Spleen (tissue), 11 donors: Measurements from ENCODE around the gene RIPOR3. TPM values are rescaled to one million over a fixed set of nuclear protein-coding genes. Genes with fewer than 3 reads are reported as not detected.
"Not testable (repeated sequence)": the region's sequence is repeated elsewhere in the genome, so short reads cannot be mapped to it uniquely, and the experiment has no call there.

Source experiments
- DNase-seq: peaks from one replicate; pipeline ENCODE4 v3.0.0-alpha.2; 2020
- H3K27ac ChIP-seq, 8 donors: fragments of 200-600 bp; sonication (generic) in 7 of 8; 1 replicate in 4 of 8; 2 replicates in 4 of 8; pipeline versions ENCODE4 v1.5.0 to v1.8.0; 2016 to 2021; ENCODE audit warnings: inconsistent platforms in 4 of 8, mild to moderate bottlenecking in 4 of 8, moderate library complexity in 1 of 8
- H3K27me3 ChIP-seq, 7 donors: fragments of 200-600 bp; sonication (generic) in 6 of 7; replicated peaks in 1 of 7; 1 replicate in 4 of 7; 2 replicates in 3 of 7; pipeline versions ENCODE4 v1.5.0 to v1.8.0; 2016 to 2021; ENCODE audit warnings: inconsistent platforms in 3 of 7, mild to moderate bottlenecking in 1 of 7
- H3K36me3 ChIP-seq, 6 donors: fragments of 200-600 bp; sonication (generic) in 5 of 6; 1 replicate in 4 of 6; 2 replicates in 2 of 6; pipeline versions ENCODE4 v1.5.0 to v1.8.0; 2016 to 2021; ENCODE audit warnings: inconsistent platforms in 2 of 6
- H3K4me1 ChIP-seq, 6 donors: fragments of 200-600 bp; sonication (generic) in 5 of 6; 1 replicate in 3 of 6; 2 replicates in 3 of 6; pipeline versions ENCODE4 v1.5.0 to v1.8.0; 2016 to 2021; ENCODE audit warnings: inconsistent platforms in 3 of 6
- H3K4me3 ChIP-seq, 8 donors: fragments of 200-600 bp; sonication (generic) in 7 of 8; 1 replicate in 4 of 8; 2 replicates in 4 of 8; pipeline versions ENCODE4 v1.5.0 to v1.8.0; 2016 to 2021; ENCODE audit warnings: inconsistent platforms in 4 of 8, mild to moderate bottlenecking in 4 of 8, moderate library complexity in 2 of 8
- H3K9me3 ChIP-seq, 8 donors: fragments of 200-600 bp; sonication (generic) in 7 of 8; 1 replicate in 4 of 8; 2 replicates in 4 of 8; pipeline versions ENCODE4 v1.5.0 to v1.8.0; 2016 to 2021; ENCODE audit warnings: inconsistent platforms in 4 of 8
- POLR2A ChIP-seq, 3 donors: fragments of 450-650 bp; IDR thresholded peaks; one replicate each; pipeline ENCODE4 v1.5.1; 2017; ENCODE audit warnings: antibody characterized with exemption in 3 of 3, mild to moderate bottlenecking in 1 of 3
- POLR2AphosphoS5 ChIP-seq, 3 donors: sonication (generic); formaldehyde crosslinking; IDR thresholded peaks; one replicate each; pipeline ENCODE4 v1.5.1; 2017; ENCODE audit warnings: antibody characterized with exemption in 3 of 3
- WGBS, 5 donors: extraction: QIAGEN DNeasy Blood & Tissue Kit in 3 of 5; methylation state at CpG; one replicate each; pipeline versions ENCODE4 v1.1.5 to v1.1.7; 2013 to 2018; 5-methylcytosine and 5-hydroxymethylcytosine counted together
- intact Hi-C: fragments of 100-400 bp; cut with DNase I; formaldehyde crosslinking; loops from one replicate; pipeline ENCODE4 v1.15.0; 2023; ENCODE audit warnings: low total_unique reads
- polyA plus RNA-seq, 3 donors: library from polyadenylated mRNA; stranded (reverse); fragments of 200-250 nt; gene quantifications; one replicate each; pipeline ENCODE4 v1.2.1, GENCODE V29; 2013
- total RNA-seq, 7 donors: library from RNA; depleted of rRNA in 3 of 7; stranded (reverse); fragments of >200 nt in 3 of 7; fragmentation: NEBNext Ultra II Directional in 4 of 7; extraction: Animal tissue kit (Norgen Biotek cat#: 25700) in 4 of 7; gene quantifications; one replicate each; pipeline versions ENCODE4 v1.1.0 to v1.2.1, GENCODE V29; 2016 to 2021
- TF ChIP-seq, protein P1 (sequence below), 11 experiments: fragments of 200-600 bp in 7 of 11; fragments of 450-650 bp in 4 of 11; sonication (generic) in 4 of 11; IDR thresholded peaks in 8 of 11; conservative IDR thresholded peaks in 3 of 11; 1 replicate in 7 of 11; 2 replicates in 4 of 11; pipeline versions ENCODE4 v1.4.0 to v1.8.0; 2016 to 2021; ENCODE audit warnings: antibody characterized with exemption in 11 of 11, inconsistent platforms in 4 of 11, mild to moderate bottlenecking in 1 of 11
- donor health status: healthy with polysubstance abuse.
- donor health status: DM: no; HTN: no; CAD: no; lungs with moderate emphysema.
- donor health status: DM: no; HTN: no; CAD: no.
- donor health status: Bipolar disorder and iron deficiency.
- donor health status: healthy.
- donor health status: DM: no; HTN: no; CAD: no.
- donor health status: DM: yes; HTN: yes; CAD: no.

RIPOR3 gene
- total and polyA plus RNA-seq, 10 donors = 6.0 to 22.8 (median 13.1) TPM

DNA sequence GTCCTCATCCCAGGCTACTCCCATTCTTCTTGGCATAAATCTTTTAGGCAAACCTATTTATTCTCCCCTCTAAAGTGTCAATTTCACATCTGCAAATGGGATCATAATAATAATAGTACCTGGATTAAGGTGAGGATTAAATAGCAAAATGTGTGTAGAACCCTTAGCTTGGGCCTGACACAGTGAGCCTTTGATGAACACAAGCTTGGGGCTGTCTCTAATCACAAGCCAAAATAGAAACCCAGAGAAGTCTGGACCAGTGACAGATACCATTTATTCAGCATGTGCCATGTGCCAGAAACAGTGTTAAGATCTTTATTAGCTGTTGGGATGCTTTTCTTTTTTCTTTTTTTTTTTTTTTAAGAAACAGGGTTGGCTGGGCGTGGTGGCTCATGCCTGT, 25.2 kb upstream of the RIPOR3 start:
- H3K9me3 ChIP-seq = no peaks in the 10 kb centered on the region
- TF ChIP-seq POLR2AphosphoS5 (IDR thresholded peaks at IDR 0.05) (no peak), POLR2A (IDR thresholded peaks at IDR 0.05) (no peak)
- TF ChIP-seq, protein P1, sequence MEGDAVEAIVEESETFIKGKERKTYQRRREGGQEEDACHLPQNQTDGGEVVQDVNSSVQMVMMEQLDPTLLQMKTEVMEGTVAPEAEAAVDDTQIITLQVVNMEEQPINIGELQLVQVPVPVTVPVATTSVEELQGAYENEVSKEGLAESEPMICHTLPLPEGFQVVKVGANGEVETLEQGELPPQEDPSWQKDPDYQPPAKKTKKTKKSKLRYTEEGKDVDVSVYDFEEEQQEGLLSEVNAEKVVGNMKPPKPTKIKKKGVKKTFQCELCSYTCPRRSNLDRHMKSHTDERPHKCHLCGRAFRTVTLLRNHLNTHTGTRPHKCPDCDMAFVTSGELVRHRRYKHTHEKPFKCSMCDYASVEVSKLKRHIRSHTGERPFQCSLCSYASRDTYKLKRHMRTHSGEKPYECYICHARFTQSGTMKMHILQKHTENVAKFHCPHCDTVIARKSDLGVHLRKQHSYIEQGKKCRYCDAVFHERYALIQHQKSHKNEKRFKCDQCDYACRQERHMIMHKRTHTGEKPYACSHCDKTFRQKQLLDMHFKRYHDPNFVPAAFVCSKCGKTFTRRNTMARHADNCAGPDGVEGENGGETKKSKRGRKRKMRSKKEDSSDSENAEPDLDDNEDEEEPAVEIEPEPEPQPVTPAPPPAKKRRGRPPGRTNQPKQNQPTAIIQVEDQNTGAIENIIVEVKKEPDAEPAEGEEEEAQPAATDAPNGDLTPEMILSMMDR (IDR thresholded peaks at IDR 0.05 in 8 of 11, conservative IDR thresholded peaks at IDR 0.05 in 3 of 11) = no peak
- intact Hi-C loops = no loop called here
- peaks cover 0 to 33% (median 0%) of the 10 kb centered on the region in 7 donors for H3K27me3 ChIP-seq
- WGBS, 5 donors = 77 to 100% (median 79%) methylated on average over 1 of the region's 1 CpG
- H3K4me3 ChIP-seq = no peak overlapping the region
- no peaks in the 10 kb centered on the region for H3K36me3 ChIP-seq
- no peaks in the 10 kb centered on the region for H3K4me1 ChIP-seq
- DNase-seq = no peak
- no peak overlapping the region for H3K27ac ChIP-seq

- DNase-seq = no peak
- Histone ChIP-seq H3K9me3 (no peaks in the 10 kb centered on the region), H3K4me1 (peaks cover 0 to 8% (median 0%) of the 10 kb centered on the region in 6 donors), H3K4me3 (no peak overlapping the region), H3K27me3 (peaks cover 0 to 33% (median 0%) of the 10 kb centered on the region in 7 donors), H3K27ac (no peak overlapping the region), H3K36me3 (no peaks in the 10 kb centered on the region)
- TF ChIP-seq POLR2AphosphoS5 (IDR thresholded peaks at IDR 0.05) (no peak), POLR2A (IDR thresholded peaks at IDR 0.05) (no peak)
- TF ChIP-seq, protein P1 (IDR thresholded peaks at IDR 0.05 in 8 of 11, conservative IDR thresholded peaks at IDR 0.05 in 3 of 11) = no peak
- 87 to 93% (median 90%) methylated on average over 3 of the region's 3 CpGs for WGBS, 5 donors
- intact Hi-C loops = no loop called here
Measured at GRCh38 chr20:50715694-50716093, 24.4 kb upstream of the RIPOR3 start.

- H3K4me3 ChIP-seq, H3K9me3 ChIP-seq, H3K36me3 ChIP-seq, DNase-seq, intact Hi-C loops: not testable (repeated sequence)
- Histone ChIP-seq H3K4me1 (peaks cover 0 to 12% (median 0%) of the 10 kb centered on the region in 6 donors), H3K27me3 (peaks cover 0 to 33% (median 0%) of the 10 kb centered on the region in 7 donors), H3K27ac (peak overlapping the region in 1 of 8 donors; percentile 29)
- 90 to 95% (median 92%) methylated on average over 12 of the region's 12 CpGs for WGBS, 5 donors
Measured at GRCh38 chr20:50714426-50714825, 23.1 kb upstream of the RIPOR3 start.

- WGBS, 5 donors = 46 to 55% (median 47%) methylated on average over 7 of the region's 7 CpGs
- no peak for TF ChIP-seq POLR2AphosphoS5 (IDR thresholded peaks at IDR 0.05)
- TF ChIP-seq, protein P1 (IDR thresholded peaks at IDR 0.05 in 8 of 11, conservative IDR thresholded peaks at IDR 0.05 in 3 of 11) = peak in 5 of 11 experiments; percentile 16 to 35 (median 31)
- Histone ChIP-seq H3K36me3 (no peaks in the 10 kb centered on the region), H3K9me3 (no peaks in the 10 kb centered on the region), H3K4me1 (peaks cover 0 to 12% (median 0%) of the 10 kb centered on the region in 6 donors), H3K27me3 (peaks cover 0 to 33% (median 0%) of the 10 kb centered on the region in 7 donors), H3K27ac (peak overlapping the region in 3 of 8 donors; percentile 24 to 38 (median 29)), H3K4me3 (no peak overlapping the region)
- DNase-seq = no peak
- intact Hi-C loops = no loop called here
Measured at GRCh38 chr20:50713657-50714101, 22.3 kb upstream of the RIPOR3 start.
